Activated T-helper 2 cell treated with anti-CD3 and anti-CD28 coated beads, Interferon-gamma antibody, Interleukin-2, Interleukin-4, amounts not matched to agents 10 μg/mL and 5 μg/mL and 100 μg/mL, durations not matched to agents 14 hours and 24 hours and 36 hours (primary cell): ENCODE measurements around the gene TADA2A. TPM values are rescaled to one million over a fixed set of nuclear protein-coding genes. Genes with fewer than 3 reads are reported as not detected.
"Not testable (repeated sequence)": the region's sequence is repeated elsewhere in the genome, so short reads cannot be mapped to it uniquely, and the experiment has no call there.

Source experiments
- DNase-seq: peaks from one replicate; pipeline ENCODE4 v3.0.0; 2021; ENCODE audit warnings: low spot score
- H3K27ac Mint-ChIP-seq: one replicate; pipeline ENCODE4 v1.8.0; 2021; ENCODE audit warnings: mixed read lengths
- H3K27me3 Mint-ChIP-seq: one replicate; pipeline ENCODE4 v1.8.0; 2021; ENCODE audit warnings: low read depth, mixed read lengths
- H3K36me3 Mint-ChIP-seq: one replicate; pipeline ENCODE4 v1.8.0; 2021; ENCODE audit warnings: low read depth, mixed read lengths
- H3K4me1 Mint-ChIP-seq: one replicate; pipeline ENCODE4 v1.8.0; 2021; ENCODE audit warnings: low read depth, mixed read lengths
- H3K4me3 Mint-ChIP-seq: one replicate; pipeline ENCODE4 v1.8.0; 2021; ENCODE audit warnings: low read depth, mild to moderate bottlenecking, moderate library complexity, mixed read lengths
- H3K9me3 Mint-ChIP-seq: one replicate; pipeline ENCODE4 v1.8.0; 2021; ENCODE audit warnings: mixed read lengths
- intact Hi-C: fragments of 100-400 bp; cut with micrococcal nuclease; formaldehyde crosslinking; loops from one replicate; pipeline ENCODE4 v1.15.1; 2023
- total RNA-seq: library from RNA; stranded (reverse); gene quantifications from 2 replicates; pipeline ENCODE4 v1.2.3, GENCODE V29; 2022

TADA2A gene
- total RNA-seq, 1 donor from 2014 or later = 34.3 TPM

GRCh38 chr17:37511642-37512041, 105.0 kb downstream of the TADA2A start:
- H3K9me3 Mint-ChIP-seq, H3K27ac Mint-ChIP-seq, DNase-seq, H3K4me3 Mint-ChIP-seq, intact Hi-C loops, H3K4me1 Mint-ChIP-seq, H3K27me3 Mint-ChIP-seq: not testable (repeated sequence)
- H3K36me3 Mint-ChIP-seq = peaks cover 31% of the 10 kb centered on the region

GRCh38 chr17:37512442-37513068, 105.9 kb downstream of the TADA2A start:
- H3K4me3 Mint-ChIP-seq = no peak overlapping the region
- DNase-seq = no peak
- intact Hi-C loops = no loop called here
- H3K27ac Mint-ChIP-seq = no peak overlapping the region
- H3K27me3 Mint-ChIP-seq = no peaks in the 10 kb centered on the region
- H3K4me1 Mint-ChIP-seq = peaks cover 2% of the 10 kb centered on the region
- H3K9me3 Mint-ChIP-seq = no peaks in the 10 kb centered on the region
- H3K36me3 Mint-ChIP-seq = peaks cover 38% of the 10 kb centered on the region

- Mint-ChIP-seq H3K4me3 (no peak overlapping the region), H3K4me1 (peaks cover 2% of the 10 kb centered on the region), H3K9me3 (no peaks in the 10 kb centered on the region), H3K36me3 (peaks cover 49% of the 10 kb centered on the region), H3K27ac (no peak overlapping the region), H3K27me3 (no peaks in the 10 kb centered on the region)
- intact Hi-C loops = no loop called here
- DNase-seq = no peak
Observed at GRCh38 chr17:37513711-37514110, 107.0 kb downstream of the TADA2A start.

GRCh38 chr17:37516127-37516571, 109.5 kb downstream of the TADA2A start:
- no peaks in the 10 kb centered on the region for H3K27me3 Mint-ChIP-seq
- peaks cover 61% of the 10 kb centered on the region for H3K36me3 Mint-ChIP-seq
- H3K4me1 Mint-ChIP-seq = peaks cover 8% of the 10 kb centered on the region
- H3K27ac Mint-ChIP-seq = no peak overlapping the region
- no peak for DNase-seq
- intact Hi-C loops = no loop called here
- no peaks in the 10 kb centered on the region for H3K9me3 Mint-ChIP-seq
- no peak overlapping the region for H3K4me3 Mint-ChIP-seq

GRCh38 chr17:37517881-37518280, 111.2 kb downstream of the TADA2A start:
- Mint-ChIP-seq H3K4me3 (no peak overlapping the region), H3K36me3 (peaks cover 57% of the 10 kb centered on the region), H3K4me1 (peaks cover 8% of the 10 kb centered on the region), H3K27ac (no peak overlapping the region), H3K9me3 (no peaks in the 10 kb centered on the region), H3K27me3 (no peaks in the 10 kb centered on the region)
- intact Hi-C loops = no loop called here
- DNase-seq = no peak

DNA sequence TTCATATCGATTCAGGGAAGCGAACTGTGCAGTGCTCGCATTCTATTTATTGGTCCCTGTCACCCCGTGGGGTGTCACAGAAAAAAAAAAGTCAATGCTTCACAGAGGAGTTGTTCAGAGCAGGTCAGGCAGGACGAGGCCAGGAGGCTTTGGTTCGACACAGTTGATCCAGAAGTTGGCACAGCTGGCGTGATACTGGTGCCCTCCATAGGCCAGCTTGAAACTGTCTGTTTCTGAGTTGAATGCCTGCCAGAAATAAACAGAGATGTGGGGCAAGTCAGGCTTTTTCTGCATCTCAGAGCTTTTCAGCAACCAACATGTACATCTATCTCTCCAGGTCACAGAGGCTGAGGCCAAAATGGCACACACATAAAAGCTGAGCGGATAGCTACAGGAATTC, 112.1 kb downstream of the TADA2A start:
- Mint-ChIP-seq H3K27ac (no peak overlapping the region), H3K9me3 (no peaks in the 10 kb centered on the region), H3K27me3 (no peaks in the 10 kb centered on the region), H3K36me3 (peaks cover 53% of the 10 kb centered on the region), H3K4me3 (no peak overlapping the region), H3K4me1 (peaks cover 8% of the 10 kb centered on the region)
- intact Hi-C loops = no loop called here
- no peak for DNase-seq

- Mint-ChIP-seq H3K36me3 (peaks cover 55% of the 10 kb centered on the region), H3K9me3 (no peaks in the 10 kb centered on the region), H3K4me3 (no peak overlapping the region), H3K4me1 (peaks cover 8% of the 10 kb centered on the region), H3K27me3 (no peaks in the 10 kb centered on the region), H3K27ac (peak overlapping the region; percentile 42)
- intact Hi-C loops = no loop called here
- DNase-seq = no peak
Observed at GRCh38 chr17:37519251-37519985, 112.7 kb downstream of the TADA2A start.

DNA sequence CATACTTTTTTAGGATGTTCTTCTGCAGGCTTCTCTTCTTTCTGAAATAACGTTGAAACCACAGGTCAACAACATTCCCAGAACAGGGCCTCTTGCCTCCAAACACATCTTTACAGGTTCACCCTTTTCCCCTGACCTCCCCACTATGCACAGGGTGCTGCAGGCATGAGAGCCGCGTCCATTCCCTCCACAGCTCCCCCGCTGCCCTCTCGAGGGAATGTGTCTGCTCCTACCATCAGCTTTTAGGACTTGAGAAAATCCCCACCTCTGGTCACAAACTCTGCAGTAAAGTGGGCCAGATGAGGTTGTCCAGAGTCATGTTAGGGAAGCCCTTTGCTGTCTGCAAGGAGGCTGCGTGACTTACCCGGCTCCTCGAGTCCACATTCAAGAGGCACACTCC, 113.5 kb downstream of the TADA2A start:
- Mint-ChIP-seq H3K27ac (no peak overlapping the region), H3K9me3 (no peaks in the 10 kb centered on the region), H3K4me1 (peaks cover 8% of the 10 kb centered on the region), H3K36me3 (peaks cover 59% of the 10 kb centered on the region), H3K4me3 (no peak overlapping the region), H3K27me3 (no peaks in the 10 kb centered on the region)
- intact Hi-C loops = no loop called here
- DNase-seq = no peak

DNA sequence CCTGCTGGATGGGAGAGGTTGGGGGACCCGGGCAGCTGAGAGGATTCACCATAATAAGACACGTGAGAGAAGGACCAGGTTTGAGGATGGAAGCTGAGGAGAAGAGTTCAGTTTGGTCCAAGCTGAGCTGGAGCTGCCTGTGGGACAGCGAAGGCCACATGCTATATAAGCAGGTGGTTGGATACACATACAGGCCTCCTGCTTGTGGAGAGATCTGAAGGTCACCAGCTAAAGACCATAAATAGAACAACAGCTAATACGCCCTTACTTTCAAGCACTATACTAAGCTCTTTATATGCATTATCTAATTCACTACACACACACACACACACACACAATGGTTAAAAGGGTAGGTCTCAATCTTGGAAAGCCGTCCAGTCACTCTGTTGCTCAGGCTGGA, 115.1 kb downstream of the TADA2A start:
- Mint-ChIP-seq H3K9me3 (no peaks in the 10 kb centered on the region), H3K4me3 (no peak overlapping the region), H3K27ac (no peak overlapping the region), H3K36me3 (peaks cover 53% of the 10 kb centered on the region), H3K4me1 (peaks cover 8% of the 10 kb centered on the region), H3K27me3 (no peaks in the 10 kb centered on the region)
- intact Hi-C loops = no loop called here
- DNase-seq = no peak

- H3K9me3 Mint-ChIP-seq = no peaks in the 10 kb centered on the region
- H3K4me1 Mint-ChIP-seq = peaks cover 8% of the 10 kb centered on the region
- peak overlapping the region; percentile 23 for H3K27ac Mint-ChIP-seq
- no peak for DNase-seq
- intact Hi-C loops = no loop called here
- no peaks in the 10 kb centered on the region for H3K27me3 Mint-ChIP-seq
- H3K4me3 Mint-ChIP-seq = no peak overlapping the region
- peaks cover 50% of the 10 kb centered on the region for H3K36me3 Mint-ChIP-seq
Observed at GRCh38 chr17:37523715-37524219, 117.1 kb downstream of the TADA2A start.

DNA sequence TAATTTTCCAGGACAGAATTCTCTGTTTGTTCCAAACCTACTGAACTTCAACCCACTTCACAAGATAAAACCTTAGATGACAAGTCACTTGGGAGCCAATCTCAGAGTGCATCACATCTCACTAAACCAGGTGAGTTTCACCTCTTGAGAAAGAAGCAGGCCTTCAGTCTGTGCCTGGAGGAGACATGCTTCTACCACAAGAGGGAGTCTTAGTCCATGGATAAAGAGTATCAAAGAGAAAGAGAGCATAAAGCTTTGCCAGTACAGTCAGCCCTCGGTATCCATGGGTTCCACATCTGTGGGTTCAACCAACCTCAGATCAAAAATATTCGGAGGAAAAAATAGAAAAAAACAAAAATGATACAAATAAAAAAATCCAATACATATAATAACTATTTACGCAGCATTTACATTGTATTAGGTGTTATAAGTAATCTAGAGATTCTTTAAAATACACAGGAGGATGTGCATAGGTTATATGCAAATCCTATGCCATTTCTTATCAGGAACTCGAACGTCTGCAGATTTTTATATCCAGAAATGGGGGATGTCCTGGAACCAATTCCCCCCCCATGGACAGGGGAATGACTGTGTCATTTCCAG, 120.7 kb downstream of the TADA2A start:
- Mint-ChIP-seq H3K4me3 (no peak overlapping the region), H3K27me3 (no peaks in the 10 kb centered on the region), H3K36me3 (peaks cover 59% of the 10 kb centered on the region), H3K27ac (no peak overlapping the region), H3K9me3 (no peaks in the 10 kb centered on the region), H3K4me1 (no peaks in the 10 kb centered on the region)
- DNase-seq = no peak
- intact Hi-C loops = loop anchor here (5.0 kb wide), 1 partner anchor 265 kb away; no protein-coding TSS in a partner anchor
